ENCODE results near the gene CH25H. TPM values are rescaled to one million over a fixed set of nuclear protein-coding genes. Genes with fewer than 3 reads are reported as not detected.
"Not testable (repeated sequence)": the region's sequence is repeated elsewhere in the genome, so short reads cannot be mapped to it uniquely, and the experiment has no call there.

The CH25H gene
- total and polyA plus RNA-seq, 10 donors = 0.72 to 8.8 (median 2.1) TPM

DNA sequence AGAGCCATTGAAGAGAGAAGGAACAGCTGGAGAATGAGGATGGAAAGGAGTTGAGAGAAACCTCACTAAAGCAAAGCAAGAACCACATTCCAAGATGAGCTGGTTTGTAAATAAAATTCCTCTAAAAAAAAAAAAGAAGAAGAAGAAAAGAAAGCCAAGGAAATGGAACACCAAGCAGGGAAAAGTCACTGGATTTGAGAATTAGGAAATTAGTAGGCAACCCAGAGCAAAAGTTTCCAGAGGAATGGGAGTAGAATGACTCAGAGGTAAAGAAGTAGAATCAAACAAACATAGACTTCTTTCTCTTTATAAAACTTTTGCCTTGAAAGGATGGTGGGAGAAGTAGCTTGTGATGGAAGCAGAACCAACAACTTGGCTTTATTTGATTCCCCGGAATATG is 3.9 kb downstream of the CH25H start:
- TF ChIP-seq, protein P1, sequence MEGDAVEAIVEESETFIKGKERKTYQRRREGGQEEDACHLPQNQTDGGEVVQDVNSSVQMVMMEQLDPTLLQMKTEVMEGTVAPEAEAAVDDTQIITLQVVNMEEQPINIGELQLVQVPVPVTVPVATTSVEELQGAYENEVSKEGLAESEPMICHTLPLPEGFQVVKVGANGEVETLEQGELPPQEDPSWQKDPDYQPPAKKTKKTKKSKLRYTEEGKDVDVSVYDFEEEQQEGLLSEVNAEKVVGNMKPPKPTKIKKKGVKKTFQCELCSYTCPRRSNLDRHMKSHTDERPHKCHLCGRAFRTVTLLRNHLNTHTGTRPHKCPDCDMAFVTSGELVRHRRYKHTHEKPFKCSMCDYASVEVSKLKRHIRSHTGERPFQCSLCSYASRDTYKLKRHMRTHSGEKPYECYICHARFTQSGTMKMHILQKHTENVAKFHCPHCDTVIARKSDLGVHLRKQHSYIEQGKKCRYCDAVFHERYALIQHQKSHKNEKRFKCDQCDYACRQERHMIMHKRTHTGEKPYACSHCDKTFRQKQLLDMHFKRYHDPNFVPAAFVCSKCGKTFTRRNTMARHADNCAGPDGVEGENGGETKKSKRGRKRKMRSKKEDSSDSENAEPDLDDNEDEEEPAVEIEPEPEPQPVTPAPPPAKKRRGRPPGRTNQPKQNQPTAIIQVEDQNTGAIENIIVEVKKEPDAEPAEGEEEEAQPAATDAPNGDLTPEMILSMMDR (IDR thresholded peaks at IDR 0.05 in 8 of 11, conservative IDR thresholded peaks at IDR 0.05 in 3 of 11) = no peak
- TF ChIP-seq POLR2AphosphoS5 (IDR thresholded peaks at IDR 0.05) (no peak), POLR2A (IDR thresholded peaks at IDR 0.05) (no peak)
- Histone ChIP-seq H3K27ac (no peak overlapping the region), H3K27me3 (replicated peaks in 1 of 7) (peaks cover 0 to 50% (median 20%) of the 10 kb centered on the region in 7 donors), H3K4me1 (peaks cover 3 to 24% (median 20%) of the 10 kb centered on the region in 6 donors), H3K9me3 (no peaks in the 10 kb centered on the region), H3K4me3 (no peak overlapping the region), H3K36me3 (no peaks in the 10 kb centered on the region)
- intact Hi-C loops (cut with DNase I; ENCODE audit: low total_unique reads) = no loop called here
- WGBS, 5 donors = 97 to 100% (median 100%) methylated on average over 1 of the region's 1 CpG
- DNase-seq = no peak

DNA sequence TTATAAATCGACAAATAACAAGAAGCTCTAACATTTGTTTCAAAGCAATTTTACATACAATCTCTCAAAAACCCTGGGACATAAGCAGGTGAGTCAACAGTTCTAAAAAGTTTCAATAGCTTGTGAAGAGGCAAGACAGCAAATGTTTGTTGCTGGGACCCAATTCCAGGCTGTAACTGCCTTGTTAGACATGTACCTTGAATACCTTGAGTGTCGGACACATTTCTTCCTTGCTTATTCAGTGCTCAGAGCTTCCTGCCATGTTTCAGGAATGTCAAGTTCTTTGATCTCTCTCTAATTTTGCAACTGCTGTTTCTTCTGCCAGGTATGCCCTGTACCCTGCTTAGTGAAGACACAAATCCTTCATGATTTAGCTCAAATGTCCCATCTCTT is 5.1 kb downstream of the CH25H start:
- 48 to 92% (median 69%) methylated on average over 2 of the region's 2 CpGs for WGBS, 5 donors
- Histone ChIP-seq H3K4me3 (no peak overlapping the region), H3K27ac (no peak overlapping the region), H3K36me3 (no peaks in the 10 kb centered on the region), H3K4me1 (peaks cover 0 to 12% (median 8%) of the 10 kb centered on the region in 6 donors), H3K9me3 (no peaks in the 10 kb centered on the region), H3K27me3 (replicated peaks in 1 of 7) (peaks cover 0 to 38% (median 11%) of the 10 kb centered on the region in 7 donors)
- DNase-seq = no peak
- no peak for TF ChIP-seq POLR2A (IDR thresholded peaks at IDR 0.05)
- TF ChIP-seq, protein P1 (IDR thresholded peaks at IDR 0.05 in 8 of 11, conservative IDR thresholded peaks at IDR 0.05 in 3 of 11) = no peak
- TF ChIP-seq POLR2AphosphoS5 (IDR thresholded peaks at IDR 0.05) = no peak
- intact Hi-C loops (cut with DNase I; ENCODE audit: low total_unique reads) = no loop called here

- TF ChIP-seq POLR2AphosphoS5 (IDR thresholded peaks at IDR 0.05) (no peak), POLR2A (IDR thresholded peaks at IDR 0.05) (no peak)
- TF ChIP-seq, protein P1 (IDR thresholded peaks at IDR 0.05 in 8 of 11, conservative IDR thresholded peaks at IDR 0.05 in 3 of 11) = no peak
- no peak for DNase-seq
- H3K36me3 ChIP-seq = no peaks in the 10 kb centered on the region
- 78 to 86% (median 81%) methylated on average over 7 of the region's 7 CpGs for WGBS, 5 donors
- peaks cover 0 to 6% (median 3%) of the 10 kb centered on the region in 6 donors for H3K4me1 ChIP-seq
- no peak overlapping the region for H3K27ac ChIP-seq
- H3K9me3 ChIP-seq = no peaks in the 10 kb centered on the region
- H3K27me3 ChIP-seq (replicated peaks in 1 of 7) = peaks cover 0 to 32% (median 6%) of the 10 kb centered on the region in 7 donors
- intact Hi-C loops (cut with DNase I; ENCODE audit: low total_unique reads) = no loop called here
- no peak overlapping the region for H3K4me3 ChIP-seq
Observed at GRCh38 chr10:89201345-89202032, 5.6 kb downstream of the CH25H start.

DNA sequence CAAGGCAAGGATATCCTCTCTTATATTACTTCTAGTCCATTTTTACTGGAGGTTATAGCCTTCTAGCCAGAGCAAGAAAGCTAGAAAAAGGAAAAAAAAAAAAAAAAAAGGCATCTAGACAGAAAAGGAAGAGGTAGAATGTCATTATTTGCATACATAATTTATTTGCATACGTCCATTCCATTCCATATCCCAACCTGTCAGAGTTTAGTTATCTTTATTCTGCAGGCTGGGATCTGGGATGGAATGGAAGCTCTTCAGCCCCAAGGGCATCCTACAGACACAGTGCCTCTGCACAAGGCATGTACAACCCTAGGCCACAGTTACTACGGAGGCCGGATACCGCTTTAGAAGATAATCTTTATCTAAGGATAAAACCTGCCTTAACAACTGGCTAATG is 9.6 kb downstream of the CH25H start:
- TF ChIP-seq POLR2AphosphoS5 (IDR thresholded peaks at IDR 0.05) = no peak
- TF ChIP-seq POLR2A (IDR thresholded peaks at IDR 0.05) = no peak
- TF ChIP-seq, protein P1 (IDR thresholded peaks at IDR 0.05 in 8 of 11, conservative IDR thresholded peaks at IDR 0.05 in 3 of 11) = no peak
- H3K9me3 ChIP-seq = no peaks in the 10 kb centered on the region
- no peak overlapping the region for H3K4me3 ChIP-seq
- WGBS, 5 donors = 72 to 92% (median 87%) methylated on average over 4 of the region's 4 CpGs
- H3K4me1 ChIP-seq = no peaks in the 10 kb centered on the region
- H3K27me3 ChIP-seq (replicated peaks in 1 of 7) = peaks cover 0 to 5% (median 0%) of the 10 kb centered on the region in 7 donors
- H3K27ac ChIP-seq = no peak overlapping the region
- intact Hi-C loops (cut with DNase I; ENCODE audit: low total_unique reads) = no loop called here
- no peaks in the 10 kb centered on the region for H3K36me3 ChIP-seq
- no peak for DNase-seq

DNA sequence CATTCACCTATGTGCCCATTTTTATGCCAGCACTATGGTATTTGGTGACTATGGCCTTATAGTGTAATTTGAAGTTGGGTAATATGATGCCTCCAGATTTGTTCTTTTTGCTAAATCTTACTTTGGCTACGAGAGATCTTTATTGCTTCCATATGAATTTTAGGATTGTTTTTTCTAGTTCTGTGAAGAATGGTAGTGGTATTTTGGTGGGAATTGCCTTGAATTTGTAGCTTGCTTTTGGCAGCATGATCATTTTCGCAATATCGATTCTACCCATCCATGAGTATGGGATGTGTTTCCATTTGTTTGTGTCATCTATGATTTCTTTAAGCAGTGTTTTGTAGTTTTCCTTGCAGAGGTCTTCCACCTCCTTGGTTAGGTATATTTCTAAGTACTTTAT is 15.8 kb downstream of the CH25H start:
- H3K27ac ChIP-seq; H3K36me3 ChIP-seq; intact Hi-C loops (cut with DNase I; ENCODE audit: low total_unique reads); H3K4me1 ChIP-seq; DNase-seq; H3K9me3 ChIP-seq; H3K27me3 ChIP-seq (replicated peaks in 1 of 7); H3K4me3 ChIP-seq: not testable (repeated sequence)
- 96 to 100% (median 96%) methylated on average over 3 of the region's 3 CpGs for WGBS, 5 donors
